NK-92 (cell line): Measurements from ENCODE around the gene TTLL8.
"Not testable (repeated sequence)": the region's sequence is repeated elsewhere in the genome, so short reads cannot be mapped to it uniquely, and the experiment has no call there.

Experiments
- DNase-seq: peaks from one replicate; lab custom pipeline; 2025; ENCODE audit not compliant: unreplicated experiment; lab: John Stamatoyannopoulos, UW

Gene TTLL8

GRCh38 chr22:50058061-50058905, at the start of gene TTLL8:
Gene TTLL8 (minus strand): TSS chr22:50058298.
- DNase-seq, result no peak

DNA sequence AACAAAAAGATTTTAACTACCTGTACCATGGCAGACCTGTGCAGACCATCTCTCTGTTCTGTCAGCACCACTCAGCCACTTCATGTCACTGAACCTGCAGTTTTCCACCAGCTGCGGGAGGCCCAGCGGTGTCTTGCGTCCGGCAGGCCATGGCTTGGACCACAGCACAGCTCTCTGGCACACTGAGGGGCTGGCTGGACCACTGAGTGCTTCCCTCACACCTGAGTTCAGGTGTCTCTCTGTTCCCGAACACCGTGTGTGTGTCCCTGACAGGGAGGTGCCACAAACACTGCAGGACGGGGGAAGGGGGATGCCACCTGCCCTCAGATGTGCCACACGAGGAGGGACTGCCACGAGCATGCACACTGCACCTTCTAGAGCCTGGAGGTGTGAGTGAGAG, 49.4 kb upstream of the TTLL8 start:
- no peak for DNase-seq

GRCh38 chr22:50105208-50106100, 47.4 kb upstream of the TTLL8 start:
- no peak for DNase-seq

DNA sequence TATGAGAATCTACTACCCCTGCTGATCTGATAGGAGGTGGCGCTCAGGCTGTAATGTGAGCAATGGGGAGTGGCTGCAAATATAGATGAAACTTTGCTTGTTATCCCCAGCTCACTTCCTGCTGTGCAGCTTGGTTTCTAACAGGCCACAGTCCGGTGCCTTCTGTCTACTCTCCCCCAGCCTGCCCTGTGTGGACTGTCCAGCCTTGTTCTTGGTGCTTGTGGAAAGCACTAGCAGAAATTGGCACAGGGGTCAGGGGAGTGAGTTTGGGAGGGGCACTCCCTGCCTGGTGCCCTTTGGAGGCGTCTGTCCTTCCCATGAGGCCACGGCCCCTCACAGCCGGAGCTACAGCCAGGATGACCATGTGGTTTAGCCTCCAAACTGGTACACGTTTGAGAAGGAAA, 46.0 kb upstream of the TTLL8 start:
- no peak for DNase-seq

DNA sequence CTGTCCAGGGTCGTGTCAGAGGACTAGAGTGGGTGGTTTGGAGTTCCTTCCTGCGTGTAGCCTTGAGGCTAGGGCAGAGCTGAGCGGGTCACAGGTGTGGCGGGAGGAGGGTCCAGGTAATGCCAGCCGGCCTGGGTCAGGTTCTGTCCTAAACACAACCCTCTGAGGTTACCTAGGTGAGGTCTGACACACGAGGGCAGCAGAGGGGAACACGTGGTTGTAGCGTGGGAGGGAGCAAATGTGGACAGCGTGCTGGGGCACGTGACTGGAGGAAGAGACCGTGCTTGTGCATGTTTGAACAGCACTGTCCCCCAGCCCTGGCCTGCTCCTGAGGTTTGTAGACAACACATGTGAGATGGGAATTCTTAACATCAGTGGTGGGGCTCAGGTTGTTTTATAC, 44.8 kb upstream of the TTLL8 start:
- DNase-seq, result no peak

DNA sequence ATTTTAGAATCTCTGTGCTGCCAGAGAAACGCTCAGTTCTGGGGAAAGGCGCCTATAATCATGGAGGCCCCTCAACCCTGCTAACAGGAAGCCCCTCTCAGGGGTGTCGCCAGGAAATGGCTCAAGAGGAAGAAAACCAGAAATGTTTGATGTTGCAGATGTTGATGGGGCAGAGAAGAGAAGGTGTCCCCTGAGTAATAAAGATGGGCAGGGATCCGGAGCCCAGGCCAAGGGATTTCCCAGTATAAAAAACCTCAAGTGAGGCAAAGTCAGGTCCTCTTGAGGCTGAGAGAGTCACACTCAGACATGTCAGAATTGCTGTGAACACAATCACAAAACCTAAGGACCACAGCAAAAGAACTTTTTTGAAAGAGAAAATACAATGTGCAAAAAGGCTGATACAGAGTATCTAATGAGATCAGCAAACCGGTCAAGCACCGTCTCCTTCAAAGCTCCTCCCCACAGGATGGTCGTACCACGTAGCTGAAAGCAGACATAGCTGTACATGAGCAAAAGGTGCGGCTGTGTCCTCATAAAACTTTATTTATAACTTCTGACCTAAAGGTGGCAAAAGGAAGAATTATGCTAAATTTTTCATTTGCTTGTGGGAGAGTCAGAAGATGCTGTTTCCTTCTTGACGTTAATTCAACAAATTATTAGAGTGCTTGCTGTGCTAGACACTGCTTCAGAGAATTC, 43.9 kb upstream of the TTLL8 start:
- DNase-seq, result no peak

- no peak for DNase-seq
Measured at GRCh38 chr22:50098052-50098451, 40.0 kb upstream of the TTLL8 start.

DNA sequence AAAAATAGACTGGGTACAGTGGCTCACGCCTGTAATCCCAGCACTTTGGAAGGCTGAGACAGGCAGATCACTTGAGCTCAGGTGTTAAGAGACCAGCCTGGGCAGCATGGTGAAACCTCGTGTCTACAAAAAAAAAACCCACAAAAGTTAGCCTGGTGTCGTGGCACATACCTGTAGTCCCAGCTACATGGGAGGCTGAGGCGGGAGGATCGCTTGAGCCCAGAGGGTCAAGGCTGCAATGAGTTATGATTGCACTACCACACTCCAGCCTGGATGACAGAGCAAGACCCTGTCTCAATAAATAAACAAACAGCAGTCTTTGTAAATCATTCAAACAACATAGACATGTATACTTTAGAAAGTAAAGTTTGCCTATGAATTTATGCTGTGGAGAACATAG, 34.2 kb upstream of the TTLL8 start:
- no peak for DNase-seq

- no peak for DNase-seq
Measured at GRCh38 chr22:50091092-50091768, 33.1 kb upstream of the TTLL8 start.

DNA sequence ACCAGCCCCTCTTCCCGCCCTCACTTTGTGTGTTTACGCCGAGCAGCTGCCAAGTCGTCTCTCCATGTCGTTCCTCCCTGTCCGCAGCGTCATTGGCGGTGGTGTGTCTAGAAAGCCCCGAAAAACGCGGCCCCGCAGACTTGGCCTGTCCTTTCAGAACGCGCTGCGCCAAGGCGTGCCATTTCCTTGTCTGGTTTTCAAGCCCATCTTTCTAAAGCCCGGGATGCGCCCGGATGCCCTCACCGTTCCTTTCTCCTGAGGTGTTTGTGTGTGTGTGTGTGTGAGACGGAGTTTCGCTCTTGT, 32.3 kb upstream of the TTLL8 start:
- no peak for DNase-seq

- DNase-seq, result no peak
Measured at GRCh38 chr22:50089682-50090411, 31.7 kb upstream of the TTLL8 start, which contains the start of gene MOV10L1. Gene MOV10L1 (plus strand): TSS chr22:50090006. CDS start chr22:50090089, 83 bp downstream.

GRCh38 chr22:50089231-50089630, 31.1 kb upstream of the TTLL8 start:
- DNase-seq, result no peak

GRCh38 chr22:50088096-50088495, 30.0 kb upstream of the TTLL8 start:
- DNase-seq, result no peak

DNA sequence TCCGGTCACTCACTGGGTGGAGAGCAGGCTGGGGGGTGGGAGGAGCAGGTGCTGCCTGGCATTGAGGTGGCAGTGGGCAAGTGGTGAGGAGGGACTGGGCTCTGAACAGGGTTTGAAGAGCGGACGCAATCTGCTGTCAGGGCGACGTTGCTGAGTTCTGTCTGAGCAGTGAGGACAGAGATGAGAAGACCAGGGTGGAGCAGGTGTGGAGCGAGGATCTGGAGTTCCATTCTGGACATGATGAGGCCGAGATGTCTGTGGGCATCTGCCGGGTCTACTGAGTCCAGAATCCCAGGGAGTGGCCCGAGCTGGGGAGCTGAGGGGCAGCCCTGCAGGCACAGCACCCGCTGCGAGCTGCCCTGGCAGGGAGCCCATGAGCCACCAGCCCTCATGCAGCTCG, 29.5 kb upstream of the TTLL8 start:
- DNase-seq, result no peak

- DNase-seq, result not testable (repeated sequence)
Measured at GRCh38 chr22:50086975-50087374, 28.9 kb upstream of the TTLL8 start.

GRCh38 chr22:50086526-50086925, 28.4 kb upstream of the TTLL8 start:
- no peak for DNase-seq

GRCh38 chr22:50085211-50085972, 27.3 kb upstream of the TTLL8 start, which contains the start of gene MLC1:
Gene MLC1 (minus strand): TSS chr22:50085426. CDS start chr22:50084902, 524 bp downstream.
- no peak for DNase-seq

DNA sequence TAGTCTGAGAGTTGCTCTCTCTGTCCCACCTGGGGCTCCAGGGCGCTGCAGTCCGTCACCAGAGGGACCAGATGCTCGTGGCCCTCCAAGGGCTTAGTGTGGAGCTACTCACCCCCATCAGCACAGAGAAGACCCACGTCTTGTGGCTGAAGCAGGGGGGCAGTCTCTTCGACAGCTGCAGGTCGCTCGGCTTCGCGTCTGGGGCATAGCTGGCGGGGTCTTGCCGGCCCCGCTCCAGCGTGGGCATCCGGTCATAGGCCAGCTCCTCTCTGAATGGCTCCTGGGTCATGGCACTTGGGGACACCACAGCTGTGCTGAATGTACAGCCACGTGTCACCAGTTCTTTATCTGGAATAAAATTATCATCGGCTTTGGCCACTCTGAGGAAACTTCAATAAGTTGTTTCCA, 26.5 kb upstream of the TTLL8 start:
- no peak for DNase-seq

DNA sequence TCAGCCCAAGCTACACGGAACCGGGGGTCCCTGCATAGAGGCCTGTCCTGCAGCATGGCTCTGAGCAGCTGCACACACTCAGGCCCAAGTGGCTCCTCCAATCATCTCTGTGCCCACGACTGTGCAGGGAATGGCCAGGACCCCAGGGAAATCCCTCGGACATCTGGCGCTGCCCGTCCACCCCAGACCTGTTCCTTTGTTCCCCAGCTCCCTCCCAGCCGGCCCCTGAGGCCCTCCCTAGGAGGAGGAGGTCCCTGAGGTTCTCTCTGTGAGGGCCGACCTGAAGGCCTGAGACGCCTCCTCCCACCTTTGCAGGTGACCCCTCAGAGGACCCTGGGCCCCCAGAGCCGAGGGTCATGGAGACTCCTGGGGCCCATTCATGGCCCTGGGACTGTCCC, 26.0 kb upstream of the TTLL8 start:
- DNase-seq, result no peak
